ENCODE results near the gene SCP2D1.

- TF ChIP-seq POLR2A (IDR thresholded peaks at IDR 0.05) = no peak
- TF ChIP-seq POLR2AphosphoS5 (IDR thresholded peaks at IDR 0.05; ENCODE audit: insufficient read depth in 1 of 2, low read depth in 1 of 2) = no peak
- TF ChIP-seq CTCF (IDR thresholded peaks at IDR 0.05) = no peak
Observed at GRCh38 chr20:18845017-18845416, 31.4 kb downstream of the SCP2D1 start.
